Measurements from ENCODE around the gene HAGH.

Gene HAGH

DNA sequence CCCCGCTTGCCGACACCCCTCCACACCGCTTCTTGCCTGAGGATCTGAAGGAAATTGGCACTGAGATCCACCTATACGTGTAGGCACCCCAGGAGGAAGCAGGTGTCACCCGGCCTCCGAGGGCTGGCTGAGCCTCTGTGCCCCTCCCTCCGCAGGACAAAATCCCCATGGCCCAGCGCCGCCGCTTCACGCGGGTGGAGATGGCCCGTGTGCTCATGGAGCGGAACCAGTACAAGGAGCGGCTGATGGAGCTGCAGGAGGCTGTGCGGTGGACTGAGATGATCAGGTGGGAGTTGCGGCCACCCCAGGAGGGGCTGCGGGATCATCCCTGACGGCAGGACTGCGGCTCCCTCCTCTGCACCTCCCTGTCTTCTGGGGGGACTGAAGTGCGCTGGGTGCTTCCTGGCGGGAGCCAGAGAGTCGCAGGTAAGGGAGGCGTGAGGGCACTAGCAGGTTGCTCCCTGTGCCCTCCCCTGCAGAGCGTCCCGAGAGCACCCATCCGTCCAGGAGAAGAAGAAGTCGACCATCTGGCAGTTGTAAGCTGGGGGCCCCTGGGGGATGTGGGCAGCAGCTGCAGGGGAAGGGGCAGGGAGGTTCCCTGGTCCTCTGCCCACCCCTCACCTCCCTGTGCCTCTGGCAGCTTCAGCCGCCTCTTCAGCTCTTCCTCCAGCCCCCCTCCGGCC lies 64.3 kb downstream of the HAGH start:
- no peak for DNase-seq (ENCODE audit: low spot score)

DNA sequence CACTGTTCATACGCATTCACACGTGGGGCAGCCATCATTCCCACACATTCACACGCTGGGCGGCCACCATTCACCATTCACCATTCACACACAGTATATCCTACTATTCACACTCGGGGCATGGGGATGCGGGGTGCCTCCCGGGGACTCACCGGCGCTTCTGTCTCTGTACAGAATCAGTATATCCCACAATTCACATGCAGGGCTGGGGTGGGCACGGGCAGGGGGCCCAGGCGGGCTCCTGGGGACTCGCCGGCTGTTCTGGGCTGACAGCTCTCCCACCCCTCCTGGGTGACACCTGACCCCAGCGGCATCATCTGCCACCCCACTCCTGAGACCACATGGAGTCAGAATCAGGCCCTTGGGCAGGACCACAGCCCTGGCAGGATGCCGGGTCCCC lies 64.9 kb downstream of the HAGH start:
- no peak for DNase-seq (ENCODE audit: low spot score)

DNA sequence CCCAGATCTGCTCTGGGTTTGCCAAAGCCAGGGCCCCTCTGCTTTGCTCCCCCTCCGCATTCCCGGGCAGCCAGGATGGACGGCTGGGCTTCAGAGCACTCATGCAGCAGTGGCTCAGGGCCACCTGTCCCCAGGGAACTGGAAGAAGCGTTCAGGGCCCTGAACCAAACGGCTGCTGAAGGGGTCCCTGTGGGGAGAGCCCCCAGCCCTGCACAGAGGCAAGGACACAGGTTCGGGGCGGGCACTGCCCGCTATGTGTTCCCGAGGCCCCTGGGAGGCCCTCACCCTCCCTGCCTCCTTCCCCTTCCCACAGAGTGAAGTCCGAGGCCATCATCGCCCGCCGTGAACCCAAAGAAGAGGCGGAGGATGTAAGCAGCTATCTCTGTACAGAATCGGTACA lies 65.7 kb downstream of the HAGH start:
- DNase-seq (ENCODE audit: low spot score): no peak

DNA sequence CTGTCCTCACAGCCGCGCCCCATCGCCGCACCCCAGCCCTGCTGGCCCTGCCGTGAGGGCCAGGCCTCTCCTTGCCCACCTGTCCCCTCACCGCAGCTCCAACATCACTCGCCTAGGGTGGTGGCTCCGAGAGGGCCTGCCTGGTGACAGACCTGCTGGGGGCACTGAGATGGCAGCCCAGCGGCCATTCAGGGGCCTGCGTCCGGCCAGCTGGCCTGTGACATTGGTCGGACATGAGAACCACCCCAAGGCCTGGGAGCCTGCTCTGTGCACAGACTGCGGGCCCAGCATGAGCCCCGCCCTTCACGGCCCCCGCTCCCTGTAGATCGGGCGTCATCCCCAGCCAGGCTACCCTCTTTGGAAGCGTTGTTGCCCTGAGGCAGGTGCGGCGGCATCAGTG lies 67.1 kb downstream of the HAGH start:
- DNase-seq (ENCODE audit: low spot score): no peak

DNA sequence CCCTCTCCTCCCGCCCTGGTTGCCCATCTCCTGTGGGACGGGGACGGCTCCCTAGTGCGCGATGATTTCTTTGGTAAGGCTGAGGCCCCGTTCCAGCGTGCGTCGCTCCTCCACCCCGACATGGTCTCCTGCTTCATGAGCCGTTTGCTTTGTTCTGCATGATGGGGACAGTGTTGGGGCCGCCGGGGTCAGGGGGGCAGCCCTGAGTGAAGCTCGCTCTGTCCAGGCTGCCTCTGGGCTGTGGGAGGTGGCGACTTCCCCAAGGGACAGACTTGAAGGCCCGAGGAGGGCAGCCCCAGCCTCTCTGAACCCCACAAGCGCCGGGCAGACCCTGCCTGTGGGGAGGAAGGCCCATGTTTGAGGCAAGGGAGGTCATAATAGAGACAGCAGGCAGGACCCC lies 67.7 kb downstream of the HAGH start:
- DNase-seq (ENCODE audit: low spot score): no peak

DNA sequence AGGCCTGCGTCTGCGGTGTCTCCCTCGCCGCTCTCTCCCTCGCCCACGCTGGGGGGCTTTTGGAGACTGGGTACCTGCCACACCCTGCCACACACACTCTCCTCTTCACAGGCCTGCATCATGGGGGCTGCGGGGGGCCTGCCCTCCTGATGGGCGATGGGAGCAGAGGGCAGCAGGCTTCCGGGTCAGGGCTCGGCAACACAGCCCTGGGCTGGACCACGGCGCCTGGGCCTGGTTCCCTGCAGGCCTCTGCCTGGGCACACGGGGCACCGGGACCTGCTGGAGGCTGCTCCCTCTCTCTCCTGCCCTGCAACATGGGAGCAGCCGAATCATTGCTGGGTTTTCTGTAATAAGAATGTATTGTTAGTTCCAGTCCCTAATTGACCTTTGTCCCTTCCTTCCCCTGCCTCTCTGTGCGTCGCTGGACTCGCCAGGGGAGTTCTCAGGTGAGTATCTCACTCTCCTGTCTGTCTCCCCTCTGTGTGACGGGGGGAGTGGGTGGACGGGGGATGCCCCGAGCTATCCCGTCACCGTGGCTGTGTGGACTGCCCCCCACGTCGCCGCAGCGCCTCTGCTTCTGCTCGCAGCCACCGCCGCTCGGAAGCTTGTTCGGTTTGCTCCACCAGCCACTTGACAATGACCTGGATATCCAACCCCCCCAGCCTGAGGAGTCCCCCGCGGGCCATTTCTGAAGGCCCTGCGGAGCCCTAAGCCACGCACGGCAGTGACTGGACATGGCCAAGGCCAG lies 68.7 kb downstream of the HAGH start:
- no peak for DNase-seq (ENCODE audit: low spot score)
